Lung (tissue), 12 donors: Measurements from ENCODE around the gene CDH11. TPM values are rescaled to one million over a fixed set of nuclear protein-coding genes. Genes with fewer than 3 reads are reported as not detected.

Source experiments
- ATAC-seq: fragments of 200-7000 bp; cut with Tn5 transposase; one replicate; pipeline ENCODE4 v1.9.1; 2020; ENCODE audit warnings: moderate number of reproducible peaks; ENCODE audit not compliant: insufficient read depth, low FRiP score
- DNase-seq, 3 donors: peaks; one replicate each; pipeline ENCODE4 v3.0.0-alpha.2; 2013 to 2017
- H3K27ac ChIP-seq, 2 donors: one replicate each; pipeline ENCODE4 v1.5.1; 2013; ENCODE audit warnings: mild to moderate bottlenecking in 2 of 2, moderate library complexity in 2 of 2, control low read depth in 1 of 2, inconsistent platforms in 1 of 2, low read depth in 1 of 2, low read length in 1 of 2
- H3K27me3 ChIP-seq, 3 donors: one replicate each; pipeline ENCODE4 v1.5.1; 2013; ENCODE audit warnings: low read length in 2 of 3; ENCODE audit not compliant: control insufficient read depth in 3 of 3, insufficient read depth in 3 of 3
- H3K36me3 ChIP-seq, 4 donors: one replicate each; pipeline ENCODE4 v1.5.1; 2013; ENCODE audit warnings: low read length in 4 of 4, mild to moderate bottlenecking in 1 of 4, moderate library complexity in 1 of 4; ENCODE audit not compliant: control insufficient read depth in 4 of 4, insufficient read depth in 4 of 4
- H3K4me1 ChIP-seq, 5 donors: one replicate each; pipeline ENCODE4 v1.5.1; 2013; ENCODE audit warnings: low read length in 5 of 5, mild to moderate bottlenecking in 2 of 5, moderate library complexity in 1 of 5; ENCODE audit not compliant: control insufficient read depth in 5 of 5, insufficient read depth in 5 of 5
- H3K4me3 ChIP-seq: one replicate; pipeline ENCODE4 v1.5.1; 2013; ENCODE audit warnings: mild to moderate bottlenecking, control low read depth, moderate library complexity
- H3K9ac ChIP-seq, 2 donors: one replicate each; pipeline ENCODE4 v1.5.1; 2013; ENCODE audit warnings: low read length in 2 of 2, control low read depth in 1 of 2; ENCODE audit not compliant: insufficient read depth in 1 of 2
- H3K9me3 ChIP-seq, 4 donors: one replicate each; pipeline ENCODE4 v1.5.1; 2013; ENCODE audit warnings: low read length in 3 of 4, mild to moderate bottlenecking in 1 of 4, moderate library complexity in 1 of 4; ENCODE audit not compliant: control insufficient read depth in 4 of 4, insufficient read depth in 3 of 4
- WGBS, 2 donors: extraction: QIAGEN DNeasy Blood & Tissue Kit; methylation state at CpG; one replicate each; pipeline ENCODE4 v1.1.7; 2013; 5-methylcytosine and 5-hydroxymethylcytosine counted together
- polyA plus RNA-seq, 2 donors: library from polyadenylated mRNA; stranded (reverse); fragments of 200-250 nt; gene quantifications; one replicate each; pipeline ENCODE4 v1.2.1, GENCODE V29; 2013
- total RNA-seq, 2 donors: library from RNA; depleted of rRNA in 1 of 2; stranded (reverse); fragments of >200 nt in 1 of 2; gene quantifications; one replicate each; pipeline ENCODE4 v1.2.1, GENCODE V29; 2014 to 2021
- TF ChIP-seq, protein P1 (sequence below): IDR thresholded peaks from 2 replicates; pipeline ENCODE4 v1.5.1; 2012; ENCODE audit warnings: mild to moderate bottlenecking; ENCODE audit errors: control extremely low read depth, extremely low read depth
- donor health status: control.
- donor health status: control.
- donor health status: Bipolar disorder and iron deficiency.
- donor health status: healthy.
- donor health status: DM: yes; HTN: yes; CAD: no.

The CDH11 gene
- total and polyA plus RNA-seq, 4 donors: 7.1 to 236 (median 94.7) TPM

DNA sequence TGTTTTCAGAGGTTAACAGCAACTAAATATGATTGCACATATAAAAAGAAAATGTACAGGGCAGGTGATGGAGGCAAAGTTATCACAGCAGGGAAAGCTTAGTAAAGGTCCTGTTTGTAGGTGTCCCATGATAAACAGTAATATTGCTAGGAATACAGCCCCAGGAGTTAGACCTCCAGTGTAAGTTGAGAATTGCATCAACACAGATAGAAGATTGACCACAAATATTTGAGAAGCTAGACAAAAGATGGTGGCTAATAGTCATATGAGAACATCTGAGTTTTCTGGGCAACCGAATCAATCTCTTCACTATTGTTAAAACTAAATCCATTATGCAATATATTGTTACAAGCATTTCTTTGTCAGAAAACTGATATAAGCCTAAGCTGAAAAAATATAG is 152.6 kb downstream of the CDH11 start:
- TF ChIP-seq, protein P1, sequence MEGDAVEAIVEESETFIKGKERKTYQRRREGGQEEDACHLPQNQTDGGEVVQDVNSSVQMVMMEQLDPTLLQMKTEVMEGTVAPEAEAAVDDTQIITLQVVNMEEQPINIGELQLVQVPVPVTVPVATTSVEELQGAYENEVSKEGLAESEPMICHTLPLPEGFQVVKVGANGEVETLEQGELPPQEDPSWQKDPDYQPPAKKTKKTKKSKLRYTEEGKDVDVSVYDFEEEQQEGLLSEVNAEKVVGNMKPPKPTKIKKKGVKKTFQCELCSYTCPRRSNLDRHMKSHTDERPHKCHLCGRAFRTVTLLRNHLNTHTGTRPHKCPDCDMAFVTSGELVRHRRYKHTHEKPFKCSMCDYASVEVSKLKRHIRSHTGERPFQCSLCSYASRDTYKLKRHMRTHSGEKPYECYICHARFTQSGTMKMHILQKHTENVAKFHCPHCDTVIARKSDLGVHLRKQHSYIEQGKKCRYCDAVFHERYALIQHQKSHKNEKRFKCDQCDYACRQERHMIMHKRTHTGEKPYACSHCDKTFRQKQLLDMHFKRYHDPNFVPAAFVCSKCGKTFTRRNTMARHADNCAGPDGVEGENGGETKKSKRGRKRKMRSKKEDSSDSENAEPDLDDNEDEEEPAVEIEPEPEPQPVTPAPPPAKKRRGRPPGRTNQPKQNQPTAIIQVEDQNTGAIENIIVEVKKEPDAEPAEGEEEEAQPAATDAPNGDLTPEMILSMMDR: no peak
- no peak for DNase-seq
- 86 to 91% methylated on average over 1 of the region's 1 CpG for WGBS, 2 donors
- Histone ChIP-seq H3K9me3 (no peaks in the 10 kb centered on the region), H3K4me3 (no peak overlapping the region), H3K27me3 (no peaks in the 10 kb centered on the region), H3K27ac (no peak overlapping the region), H3K9ac (no peak overlapping the region), H3K4me1 (no peaks in the 10 kb centered on the region), H3K36me3 (peaks cover 0 to 60% (median 22%) of the 10 kb centered on the region in 4 donors)
- no peak for ATAC-seq

DNA sequence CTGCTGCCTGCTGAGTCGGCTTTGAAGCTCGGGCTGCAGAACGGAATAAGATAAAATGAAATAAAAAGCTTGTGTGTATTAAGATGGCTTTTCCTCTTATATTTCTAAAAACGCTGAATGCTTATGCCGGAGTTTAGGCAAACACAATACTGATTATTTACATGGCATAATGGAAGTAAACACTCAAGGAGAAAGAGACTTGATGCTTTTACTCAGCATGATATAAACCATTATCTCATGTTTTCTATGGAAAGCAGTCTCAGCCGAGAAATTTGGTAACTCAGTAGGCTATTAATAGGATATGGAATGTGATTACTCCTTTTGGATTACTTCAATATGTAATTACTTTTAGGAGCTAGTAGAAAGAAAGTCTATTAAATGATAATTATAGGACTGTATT is 153.3 kb downstream of the CDH11 start:
- 82 to 86% methylated on average over 6 of the region's 6 CpGs for WGBS, 2 donors
- ATAC-seq: no peak
- no peak overlapping the region for H3K4me3 ChIP-seq
- H3K36me3 ChIP-seq: peaks cover 0 to 58% (median 22%) of the 10 kb centered on the region in 4 donors
- no peaks in the 10 kb centered on the region for H3K27me3 ChIP-seq
- no peaks in the 10 kb centered on the region for H3K4me1 ChIP-seq
- H3K27ac ChIP-seq: no peak overlapping the region
- no peak for DNase-seq
- no peak overlapping the region for H3K9ac ChIP-seq
- TF ChIP-seq, protein P1: no peak
- H3K9me3 ChIP-seq: no peaks in the 10 kb centered on the region

DNA sequence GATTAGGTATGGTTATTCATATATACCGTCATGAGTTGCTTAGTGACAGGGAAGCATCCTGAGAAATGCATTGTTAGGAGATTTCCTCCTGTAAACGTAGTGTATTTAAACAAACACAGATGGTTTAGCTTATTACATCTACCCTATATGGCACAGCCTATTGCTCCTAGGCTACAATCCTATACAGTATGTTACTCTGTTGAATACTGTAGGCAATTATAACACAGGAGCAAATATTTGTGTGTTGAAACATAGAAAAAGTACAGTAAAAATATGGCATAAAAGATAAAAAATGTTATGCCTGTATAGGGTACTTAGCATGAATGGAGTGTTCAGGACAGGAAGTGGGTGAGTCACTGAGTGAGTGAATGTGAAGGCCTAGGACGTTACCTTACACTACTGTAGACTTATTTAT is 157.7 kb downstream of the CDH11 start:
- Histone ChIP-seq H3K27me3 (no peaks in the 10 kb centered on the region), H3K27ac (no peak overlapping the region), H3K4me1 (no peaks in the 10 kb centered on the region), H3K9ac (no peak overlapping the region), H3K36me3 (peaks cover 0 to 45% (median 8%) of the 10 kb centered on the region in 4 donors), H3K4me3 (no peak overlapping the region), H3K9me3 (no peaks in the 10 kb centered on the region)
- no peak for ATAC-seq
- TF ChIP-seq, protein P1: no peak
- WGBS, 2 donors: 69% methylated on average over 3 of the region's 3 CpGs
- DNase-seq: no peak

DNA sequence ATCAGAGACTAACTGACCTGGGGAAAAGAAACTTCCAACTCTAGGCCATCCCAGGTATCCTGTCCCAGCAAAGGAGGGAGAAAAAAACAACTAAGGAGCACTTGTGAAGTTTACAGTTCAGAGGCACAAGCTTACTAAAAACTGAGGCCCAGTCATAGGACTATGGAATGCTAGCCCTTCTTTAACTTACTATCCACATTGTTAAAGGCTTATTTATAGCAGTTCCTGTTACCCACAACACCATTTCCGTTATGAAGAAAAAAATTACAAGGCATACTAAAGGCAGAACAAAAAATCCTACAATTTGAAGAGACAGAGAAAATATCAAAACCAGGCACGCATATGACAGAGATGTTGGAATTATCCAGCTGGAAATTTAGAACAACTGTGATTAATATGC is 159.1 kb downstream of the CDH11 start:
- H3K4me3 ChIP-seq: no peak overlapping the region
- no peak overlapping the region for H3K27ac ChIP-seq
- ATAC-seq (no peak), DNase-seq (no peak)
- no peaks in the 10 kb centered on the region for H3K4me1 ChIP-seq
- H3K9ac ChIP-seq: no peak overlapping the region
- H3K36me3 ChIP-seq: peaks cover 0 to 46% (median 12%) of the 10 kb centered on the region in 4 donors
- 59 to 60% methylated on average over 2 of the region's 2 CpGs for WGBS, 2 donors
- H3K27me3 ChIP-seq: no peaks in the 10 kb centered on the region
- TF ChIP-seq, protein P1: no peak
- H3K9me3 ChIP-seq: no peaks in the 10 kb centered on the region
